ENCODE data around the gene HSF5. TPM values are rescaled to one million over a fixed set of nuclear protein-coding genes. Genes with fewer than 3 reads are reported as not detected.

Gene HSF5
- total RNA-seq, 6 donors from 2014 or later, result 0.07 to 0.39 (median 0.30) TPM; not detected in 1

DNA sequence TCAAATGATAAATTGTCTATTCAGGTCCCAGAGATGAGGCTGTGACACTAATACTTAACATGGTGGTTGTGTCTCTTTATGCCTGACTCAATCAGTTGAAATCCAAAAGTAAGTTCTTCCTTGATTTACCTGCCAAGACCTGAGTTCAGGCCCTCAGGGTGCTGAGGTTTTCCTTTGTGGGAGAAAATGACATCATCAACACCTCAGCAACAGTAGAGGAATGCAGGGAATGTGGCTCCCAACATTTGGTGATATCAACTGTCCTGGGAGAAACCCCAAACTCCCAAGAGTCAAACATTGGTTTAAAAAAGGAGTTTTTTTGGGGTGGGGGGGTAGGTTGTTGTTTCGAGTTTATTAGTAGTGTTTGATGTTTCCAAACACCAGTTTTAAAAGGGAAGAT lies 85.5 kb downstream of the HSF5 start:
- H3K27ac ChIP-seq, result no peak overlapping the region

DNA sequence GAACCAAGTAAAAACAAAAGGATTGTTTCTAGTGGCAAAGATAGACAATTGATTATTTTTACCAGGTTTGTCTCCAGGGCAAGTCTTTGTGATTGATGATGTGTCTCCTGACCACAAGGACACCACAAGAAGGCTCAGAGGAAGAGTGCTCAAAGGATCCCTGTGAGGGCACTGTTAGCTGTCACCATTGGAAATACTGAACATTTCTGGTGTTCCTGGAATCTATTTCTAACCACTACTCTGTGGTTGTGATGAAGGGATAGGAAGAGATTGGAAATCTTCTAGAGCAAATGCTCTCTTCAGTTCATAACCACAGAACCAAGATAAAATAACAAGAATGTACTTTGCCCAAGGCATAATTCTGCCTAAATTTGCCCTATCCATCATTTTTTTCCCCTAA lies 86.2 kb downstream of the HSF5 start:
- Histone ChIP-seq H3K36me3 (no peaks in the 10 kb centered on the region), H3K27me3 (no peaks in the 10 kb centered on the region), H3K4me1 (peaks cover 0 to 6% (median 0%) of the 10 kb centered on the region in 4 donors), H3K4me3 (no peak overlapping the region), H3K27ac (no peak overlapping the region), H3K9me3 (no peaks in the 10 kb centered on the region)
- ATAC-seq (ENCODE audit: low FRiP score in 2 of 2) (no peak), DNase-seq (no peak)
- TF ChIP-seq EP300 (IDR thresholded peaks at IDR 0.05), result no peak
- TF ChIP-seq, protein P1, sequence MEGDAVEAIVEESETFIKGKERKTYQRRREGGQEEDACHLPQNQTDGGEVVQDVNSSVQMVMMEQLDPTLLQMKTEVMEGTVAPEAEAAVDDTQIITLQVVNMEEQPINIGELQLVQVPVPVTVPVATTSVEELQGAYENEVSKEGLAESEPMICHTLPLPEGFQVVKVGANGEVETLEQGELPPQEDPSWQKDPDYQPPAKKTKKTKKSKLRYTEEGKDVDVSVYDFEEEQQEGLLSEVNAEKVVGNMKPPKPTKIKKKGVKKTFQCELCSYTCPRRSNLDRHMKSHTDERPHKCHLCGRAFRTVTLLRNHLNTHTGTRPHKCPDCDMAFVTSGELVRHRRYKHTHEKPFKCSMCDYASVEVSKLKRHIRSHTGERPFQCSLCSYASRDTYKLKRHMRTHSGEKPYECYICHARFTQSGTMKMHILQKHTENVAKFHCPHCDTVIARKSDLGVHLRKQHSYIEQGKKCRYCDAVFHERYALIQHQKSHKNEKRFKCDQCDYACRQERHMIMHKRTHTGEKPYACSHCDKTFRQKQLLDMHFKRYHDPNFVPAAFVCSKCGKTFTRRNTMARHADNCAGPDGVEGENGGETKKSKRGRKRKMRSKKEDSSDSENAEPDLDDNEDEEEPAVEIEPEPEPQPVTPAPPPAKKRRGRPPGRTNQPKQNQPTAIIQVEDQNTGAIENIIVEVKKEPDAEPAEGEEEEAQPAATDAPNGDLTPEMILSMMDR (IDR thresholded peaks at IDR 0.05), result no peak
- no peak for TF ChIP-seq POLR2AphosphoS5 (IDR thresholded peaks at IDR 0.05)
- TF ChIP-seq POLR2A (IDR thresholded peaks at IDR 0.05), result no peak

More for the DNA sequence above, 85.5 kb downstream of the HSF5 start:
- ATAC-seq (ENCODE audit: low FRiP score in 2 of 2), result no peak
- DNase-seq, result no peak
- no peak overlapping the region for H3K4me3 ChIP-seq
- no peaks in the 10 kb centered on the region for H3K27me3 ChIP-seq
- H3K9me3 ChIP-seq, result no peaks in the 10 kb centered on the region
- peaks cover 0 to 5% (median 0%) of the 10 kb centered on the region in 4 donors for H3K4me1 ChIP-seq
- H3K36me3 ChIP-seq, result no peaks in the 10 kb centered on the region
- TF ChIP-seq EP300 (IDR thresholded peaks at IDR 0.05) (no peak), POLR2A (IDR thresholded peaks at IDR 0.05) (no peak), POLR2AphosphoS5 (IDR thresholded peaks at IDR 0.05) (no peak)
- TF ChIP-seq, protein P1 (IDR thresholded peaks at IDR 0.05), result no peak
- WGBS, 2 donors, result 64 to 82% methylated on average over 1 of the region's 1 CpG

DNA sequence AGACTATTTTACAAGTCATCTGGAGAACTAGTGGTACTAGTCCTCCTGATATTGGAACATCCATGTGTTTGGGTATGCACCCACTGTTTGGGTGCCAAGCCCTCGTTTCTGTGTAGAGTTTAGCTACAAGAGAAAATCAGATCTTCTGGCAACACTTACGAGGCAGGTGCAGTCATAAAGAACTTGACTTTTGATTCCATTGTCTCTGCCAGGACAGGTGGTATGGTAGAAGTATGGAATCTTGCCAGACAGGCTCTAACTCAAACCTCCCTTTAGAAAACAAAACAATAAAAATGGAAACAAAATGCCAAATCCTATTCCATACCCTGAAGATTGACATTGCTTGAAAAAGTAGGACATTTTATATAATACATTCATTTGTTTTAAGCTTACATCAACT lies 86.9 kb downstream of the HSF5 start:
- H3K9me3 ChIP-seq, result no peaks in the 10 kb centered on the region
- no peak overlapping the region for H3K4me3 ChIP-seq
- TF ChIP-seq POLR2AphosphoS5 (IDR thresholded peaks at IDR 0.05) (no peak), EP300 (IDR thresholded peaks at IDR 0.05) (no peak), POLR2A (IDR thresholded peaks at IDR 0.05) (no peak)
- peaks cover 0 to 6% (median 0%) of the 10 kb centered on the region in 4 donors for H3K4me1 ChIP-seq
- no peak overlapping the region for H3K27ac ChIP-seq
- no peaks in the 10 kb centered on the region for H3K36me3 ChIP-seq
- ATAC-seq (ENCODE audit: low FRiP score in 2 of 2) (no peak), DNase-seq (no peak)
- WGBS, 2 donors, result 58 to 69% methylated on average over 2 of the region's 2 CpGs
- no peaks in the 10 kb centered on the region for H3K27me3 ChIP-seq

DNA sequence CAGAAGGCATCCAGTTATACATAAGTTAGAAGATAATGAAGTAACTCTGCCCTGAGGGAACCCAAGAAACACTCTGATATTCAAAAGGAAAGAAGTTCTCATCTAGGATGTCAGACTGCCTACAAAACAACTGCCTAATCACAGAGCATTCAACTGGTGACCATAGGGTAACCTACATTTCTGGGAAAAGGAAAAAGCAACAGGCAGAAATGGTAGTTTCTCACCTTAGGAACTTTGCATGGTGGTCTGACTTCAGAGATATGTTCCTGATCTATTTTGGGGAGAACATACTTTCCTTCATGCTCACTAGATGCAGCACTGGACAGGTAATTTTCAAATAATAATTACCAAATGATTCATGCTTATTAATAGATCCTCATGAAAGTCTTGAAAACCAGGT lies 87.4 kb downstream of the HSF5 start:
- H3K4me1 ChIP-seq, result peaks cover 0 to 6% (median 0%) of the 10 kb centered on the region in 4 donors
- ATAC-seq (ENCODE audit: low FRiP score in 2 of 2) (no peak), DNase-seq (no peak)
- no peak overlapping the region for H3K27ac ChIP-seq
- no peaks in the 10 kb centered on the region for H3K36me3 ChIP-seq
- no peaks in the 10 kb centered on the region for H3K27me3 ChIP-seq
- no peak overlapping the region for H3K4me3 ChIP-seq
- H3K9me3 ChIP-seq, result no peaks in the 10 kb centered on the region
- TF ChIP-seq POLR2AphosphoS5 (IDR thresholded peaks at IDR 0.05) (no peak), POLR2A (IDR thresholded peaks at IDR 0.05) (no peak), EP300 (IDR thresholded peaks at IDR 0.05) (no peak)
- TF ChIP-seq, protein P1 (IDR thresholded peaks at IDR 0.05), result no peak

DNA sequence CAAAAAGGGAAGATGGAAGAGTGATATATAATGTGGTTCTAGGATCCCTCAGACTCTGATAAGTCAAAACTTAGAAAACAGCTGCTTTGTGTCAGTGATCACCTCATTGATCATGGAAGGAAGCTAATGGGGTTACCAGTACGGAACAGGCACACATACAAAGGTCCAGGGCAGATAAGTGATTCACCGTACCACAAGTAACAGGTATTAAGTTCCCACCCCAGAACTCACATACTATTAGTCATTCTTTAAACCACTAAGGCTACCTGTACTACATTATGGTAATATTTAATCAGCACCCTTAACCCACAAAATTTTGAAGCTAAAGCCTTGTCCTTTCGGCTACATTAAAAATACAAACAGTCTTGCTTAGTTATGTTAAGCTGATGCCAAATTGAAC lies 88.2 kb downstream of the HSF5 start:
- 70 to 83% methylated on average over 3 of the region's 3 CpGs for WGBS, 2 donors
- no peak for DNase-seq
- Histone ChIP-seq H3K36me3 (no peaks in the 10 kb centered on the region), H3K4me1 (peaks cover 0 to 6% (median 0%) of the 10 kb centered on the region in 4 donors), H3K27ac (no peak overlapping the region), H3K9me3 (no peaks in the 10 kb centered on the region), H3K4me3 (no peak overlapping the region), H3K27me3 (no peaks in the 10 kb centered on the region)
- no peak for ATAC-seq (ENCODE audit: low FRiP score in 2 of 2)
- TF ChIP-seq POLR2A (IDR thresholded peaks at IDR 0.05) (no peak), POLR2AphosphoS5 (IDR thresholded peaks at IDR 0.05) (no peak), EP300 (IDR thresholded peaks at IDR 0.05) (no peak)
- TF ChIP-seq, protein P1 (IDR thresholded peaks at IDR 0.05), result no peak

Measured in upper lobe of left lung (tissue), 6 donors.